ENCODE results near the gene TMED4.

- TF ChIP-seq EZH2 (optimal IDR thresholded peaks at IDR 0.05; ENCODE audit: low read depth, low read length) (no peak), CTCF (IDR thresholded peaks at IDR 0.05; ENCODE audit: low read length) (no peak)
These were observed 36.7 kb upstream of the TMED4 start for GRCh38 chr7:44618753-44619152.
